Mesendoderm (in vitro differentiated cells): ENCODE data around the gene PCDHGA12.
"Not testable (repeated sequence)": the region's sequence is repeated elsewhere in the genome, so short reads cannot be mapped to it uniquely, and the experiment has no call there.

ENCODE experiments used
- DNase-seq: peaks from one replicate; pipeline ENCODE4 v3.0.0; 2013
- H2AK5ac ChIP-seq: 2 replicates; pipeline ENCODE4 v1.6.1; 2013; ENCODE audit warnings: low read length, inconsistent platforms
- H2BK120ac ChIP-seq: 2 replicates; pipeline ENCODE4 v1.6.1; 2013; ENCODE audit warnings: low read depth, mild to moderate bottlenecking, low read length, moderate library complexity, mixed read lengths
- H2BK15ac ChIP-seq: replicated peaks from 2 replicates; pipeline ENCODE4 v1.6.1; 2013; ENCODE audit warnings: low read depth, mild to moderate bottlenecking, moderate library complexity
- H2BK5ac ChIP-seq: 2 replicates; pipeline ENCODE4 v1.6.1; 2013; ENCODE audit warnings: low read length, inconsistent platforms
- H3K18ac ChIP-seq: 2 replicates; pipeline ENCODE4 v1.6.1; 2013; ENCODE audit warnings: mild to moderate bottlenecking, low read length, mixed read lengths
- H3K23ac ChIP-seq: one replicate; pipeline ENCODE4 v1.6.1; 2013; ENCODE audit warnings: low read length
- H3K27ac ChIP-seq: 2 replicates; pipeline ENCODE4 v1.5.1; 2013; ENCODE audit warnings: low read depth, mild to moderate bottlenecking, inconsistent platforms, low read length, moderate library complexity
- H3K27me3 ChIP-seq: 2 replicates; pipeline ENCODE4 v1.6.1; 2013; ENCODE audit warnings: low read length, control low read depth, mild to moderate bottlenecking, inconsistent platforms; ENCODE audit not compliant: insufficient read depth, poor library complexity
- H3K36me3 ChIP-seq: 2 replicates; pipeline ENCODE4 v1.6.1; 2013; ENCODE audit warnings: low read length, inconsistent platforms; ENCODE audit not compliant: control insufficient read depth, insufficient read depth
- H3K4ac ChIP-seq: one replicate; pipeline ENCODE4 v1.6.1; 2013; ENCODE audit warnings: low read depth, mild to moderate bottlenecking, low read length, moderate library complexity
- H3K4me1 ChIP-seq: 2 replicates; pipeline ENCODE4 v1.6.1; 2013; ENCODE audit warnings: low read depth, low read length, inconsistent platforms; ENCODE audit not compliant: control insufficient read depth
- H3K4me2 ChIP-seq: 2 replicates; pipeline ENCODE4 v1.6.1; 2013; ENCODE audit warnings: low read length
- H3K4me3 ChIP-seq: 2 replicates; pipeline ENCODE4 v1.5.1; 2013; ENCODE audit warnings: mild to moderate bottlenecking, low read length
- H3K56ac ChIP-seq: one replicate; pipeline ENCODE4 v1.6.1; 2013; ENCODE audit warnings: low read length
- H3K79me1 ChIP-seq: 2 replicates; pipeline ENCODE4 v1.6.1; 2013; ENCODE audit warnings: low read length, inconsistent platforms
- H3K79me2 ChIP-seq: 2 replicates; pipeline ENCODE4 v1.6.1; 2013; ENCODE audit warnings: mild to moderate bottlenecking, low read length; ENCODE audit not compliant: control insufficient read depth, insufficient read depth
- H3K9ac ChIP-seq: 2 replicates; pipeline ENCODE4 v1.6.1; 2013; ENCODE audit warnings: low read length, inconsistent platforms
- H4K5ac ChIP-seq: one replicate; pipeline ENCODE4 v1.6.1; 2013; ENCODE audit warnings: low read length
- H4K8ac ChIP-seq: one replicate; pipeline ENCODE4 v1.6.1; 2013; ENCODE audit warnings: low read depth, mild to moderate bottlenecking, control low read depth, low read length, moderate library complexity
- WGBS: extraction: QIAGEN DNeasy Blood & Tissue Kit; methylation state at CpG from one replicate; pipeline ENCODE4 v1.1.7; 2013; ENCODE audit warnings: low lambda C conversion rate, missing lambda C conversion rate; ENCODE audit not compliant: insufficient coverage; ENCODE audit errors: extremely low coverage; 5-methylcytosine and 5-hydroxymethylcytosine counted together

PCDHGA12 gene

DNA sequence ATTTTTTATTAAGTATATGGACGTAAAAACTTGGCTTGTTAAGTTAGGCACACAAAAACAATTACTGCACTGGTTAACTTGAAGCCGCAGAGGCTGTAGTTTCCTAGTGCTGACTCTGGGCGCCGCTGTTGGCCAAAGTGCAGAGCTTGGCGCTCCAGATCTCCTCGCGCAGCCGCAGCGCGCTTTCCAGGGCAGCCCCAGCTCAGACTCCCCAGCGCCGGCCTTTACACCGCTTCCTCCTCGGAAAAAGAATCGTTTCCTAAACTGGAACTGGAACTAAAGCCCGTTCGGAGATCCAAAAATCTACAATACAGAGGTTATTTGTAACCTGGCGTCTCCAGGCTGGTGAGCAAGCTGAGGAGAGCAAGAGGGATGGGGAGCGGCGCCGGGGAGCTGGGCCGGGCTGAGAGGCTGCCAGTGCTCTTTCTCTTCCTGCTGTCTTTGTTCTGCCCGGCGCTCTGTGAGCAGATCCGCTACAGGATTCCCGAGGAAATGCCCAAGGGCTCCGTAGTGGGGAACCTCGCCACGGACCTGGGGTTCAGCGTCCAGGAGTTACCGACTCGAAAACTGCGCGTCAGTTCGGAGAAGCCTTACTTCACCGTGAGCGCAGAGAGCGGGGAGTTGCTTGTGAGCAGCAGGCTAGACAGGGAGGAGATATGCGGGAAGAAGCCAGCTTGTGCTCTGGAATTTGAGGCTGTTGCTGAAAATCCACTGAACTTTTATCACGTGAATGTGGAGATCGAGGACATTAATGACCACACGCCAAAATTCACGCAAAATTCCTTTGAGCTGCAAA lies 32.4 kb upstream of the PCDHGA12 start, which contains the start of gene PCDHGB5:
TSS of gene PCDHGB5 (plus strand) at position 192 of the 796 bp plus-strand sequence. CDS start at position 373, 181 bp downstream.
- not testable (repeated sequence) for H3K4me2 ChIP-seq, H2AK5ac ChIP-seq, H3K9ac ChIP-seq, H4K8ac ChIP-seq, H3K4me3 ChIP-seq, H2BK15ac ChIP-seq, H3K79me1 ChIP-seq, H3K36me3 ChIP-seq, H3K23ac ChIP-seq, H3K56ac ChIP-seq, H3K27ac ChIP-seq, H3K4ac ChIP-seq, H3K18ac ChIP-seq, H2BK120ac ChIP-seq, H2BK5ac ChIP-seq, H3K79me2 ChIP-seq, H3K4me1 ChIP-seq, H4K5ac ChIP-seq, DNase-seq, H3K27me3 ChIP-seq
- WGBS, result 100% methylated on average over 1 of the region's 43 CpGs

- Histone ChIP-seq H3K27me3 (no peaks in the 10 kb centered on the region), H3K4me2 (no peak overlapping the region), H3K4me3 (no peak overlapping the region), H2BK5ac (no peak overlapping the region), H4K8ac (no peak overlapping the region), H3K56ac (no peak overlapping the region), H2BK120ac (no peak overlapping the region), H2AK5ac (no peak overlapping the region), H3K27ac (no peak overlapping the region), H3K9ac (no peak overlapping the region), H3K23ac (no peak overlapping the region), H2BK15ac (no peak overlapping the region), H3K4ac (no peak overlapping the region), H3K4me1 (no peaks in the 10 kb centered on the region), H3K79me2 (no peaks in the 10 kb centered on the region), H3K79me1 (no peaks in the 10 kb centered on the region), H4K5ac (no peak overlapping the region), H3K18ac (no peak overlapping the region), H3K36me3 (no peaks in the 10 kb centered on the region)
- DNase-seq, result no peak
- WGBS, result no CpG with 5 or more reads among the region's 15 CpGs
Observed at GRCh38 chr5:141398608-141399007, 31.7 kb upstream of the PCDHGA12 start.

DNA sequence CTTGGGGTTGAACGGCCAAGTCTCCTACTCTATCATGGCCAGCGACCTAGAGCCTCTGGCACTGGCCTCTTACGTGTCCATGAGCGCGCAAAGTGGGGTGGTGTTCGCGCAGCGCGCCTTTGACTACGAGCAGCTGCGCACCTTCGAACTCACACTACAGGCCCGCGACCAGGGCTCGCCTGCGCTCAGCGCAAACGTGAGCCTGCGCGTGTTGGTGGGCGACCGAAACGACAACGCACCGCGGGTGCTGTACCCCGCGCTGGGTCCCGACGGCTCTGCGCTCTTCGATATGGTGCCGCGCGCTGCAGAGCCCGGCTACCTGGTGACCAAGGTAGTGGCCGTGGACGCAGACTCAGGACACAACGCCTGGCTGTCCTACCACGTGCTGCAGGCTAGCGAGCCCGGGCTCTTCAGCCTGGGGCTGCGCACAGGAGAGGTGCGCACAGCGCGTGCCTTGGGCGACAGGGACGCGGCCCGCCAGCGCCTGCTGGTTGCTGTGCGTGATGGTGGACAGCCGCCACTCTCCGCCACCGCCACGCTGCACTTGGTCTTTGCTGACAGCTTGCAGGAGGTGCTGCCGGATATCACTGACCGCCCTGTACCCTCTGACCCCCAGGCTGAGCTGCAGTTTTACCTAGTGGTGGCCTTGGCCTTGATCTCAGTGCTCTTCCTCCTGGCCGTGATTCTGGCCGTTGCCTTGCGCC lies 30.6 kb upstream of the PCDHGA12 start:
- no peak overlapping the region for H2BK15ac ChIP-seq
- WGBS, result no CpG with 5 or more reads among the region's 61 CpGs
- no peak overlapping the region for H4K5ac ChIP-seq
- H3K56ac ChIP-seq, result no peak overlapping the region
- no peak overlapping the region for H3K4me3 ChIP-seq
- H4K8ac ChIP-seq, result no peak overlapping the region
- no peak overlapping the region for H3K18ac ChIP-seq
- H3K79me2 ChIP-seq, result no peaks in the 10 kb centered on the region
- no peak for DNase-seq
- H3K79me1 ChIP-seq, result no peaks in the 10 kb centered on the region
- no peak overlapping the region for H2AK5ac ChIP-seq
- no peak overlapping the region for H2BK120ac ChIP-seq
- no peak overlapping the region for H3K4ac ChIP-seq
- no peaks in the 10 kb centered on the region for H3K27me3 ChIP-seq
- no peak overlapping the region for H3K9ac ChIP-seq
- no peak overlapping the region for H3K27ac ChIP-seq
- no peaks in the 10 kb centered on the region for H3K36me3 ChIP-seq
- H3K23ac ChIP-seq, result no peak overlapping the region
- no peak overlapping the region for H2BK5ac ChIP-seq
- H3K4me1 ChIP-seq, result no peaks in the 10 kb centered on the region
- no peak overlapping the region for H3K4me2 ChIP-seq

GRCh38 chr5:141402553-141403243 lies 27.6 kb upstream of the PCDHGA12 start, which contains the start of gene PCDHGA9:
TSS of gene PCDHGA9 (plus strand) at chr5:141402778. CDS start at chr5:141402953, 175 bp downstream.
- Histone ChIP-seq H2AK5ac (no peak within 1 kb of the TSS), H3K27ac (no peak within 1 kb of the TSS), H3K18ac (no peak within 1 kb of the TSS), H3K4me2 (no peak within 1 kb of the TSS), H3K27me3 (no peaks in the 10 kb centered on the region), H3K4me3 (no peak within 1 kb of the TSS), H3K4me1 (no peaks in the 10 kb centered on the region), H2BK15ac (no peak within 1 kb of the TSS), H3K36me3 (no peaks in the 10 kb centered on the region), H2BK120ac (no peak within 1 kb of the TSS), H4K5ac (no peak within 1 kb of the TSS), H4K8ac (no peak within 1 kb of the TSS), H3K79me1 (no peaks in the 10 kb centered on the region), H3K9ac (no peak within 1 kb of the TSS), H3K23ac (no peak within 1 kb of the TSS), H3K56ac (no peak within 1 kb of the TSS), H3K4ac (no peak within 1 kb of the TSS), H3K79me2 (no peaks in the 10 kb centered on the region), H2BK5ac (no peak within 1 kb of the TSS)
- no peak for DNase-seq
- WGBS, result no CpG with 5 or more reads among the region's 27 CpGs

DNA sequence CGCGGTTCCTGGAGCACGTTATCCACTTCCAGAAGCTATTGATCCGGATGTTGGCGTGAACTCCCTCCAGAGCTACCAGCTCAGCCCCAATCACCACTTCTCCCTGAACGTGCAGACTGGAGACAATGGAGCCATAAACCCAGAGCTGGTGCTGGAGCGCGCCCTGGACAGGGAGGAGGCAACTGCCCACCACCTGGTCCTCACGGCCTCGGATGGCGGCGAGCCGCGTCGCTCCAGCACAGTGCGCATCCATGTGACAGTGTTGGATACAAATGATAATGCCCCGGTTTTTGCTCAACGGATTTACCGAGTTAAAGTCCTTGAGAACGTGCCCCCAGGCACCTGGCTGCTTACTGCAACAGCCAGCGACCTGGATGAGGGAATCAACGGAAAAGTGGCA lies 26.9 kb upstream of the PCDHGA12 start:
- no peaks in the 10 kb centered on the region for H3K27me3 ChIP-seq
- no peak overlapping the region for H3K56ac ChIP-seq
- H3K27ac ChIP-seq, result no peak overlapping the region
- no CpG with 5 or more reads among the region's 22 CpGs for WGBS
- DNase-seq, result no peak
- no peak overlapping the region for H3K9ac ChIP-seq
- H3K4me3 ChIP-seq, result no peak overlapping the region
- no peaks in the 10 kb centered on the region for H3K79me1 ChIP-seq
- H3K79me2 ChIP-seq, result no peaks in the 10 kb centered on the region
- H2AK5ac ChIP-seq, result no peak overlapping the region
- no peak overlapping the region for H4K5ac ChIP-seq
- no peak overlapping the region for H4K8ac ChIP-seq
- H3K4me2 ChIP-seq, result no peak overlapping the region
- H2BK5ac ChIP-seq, result no peak overlapping the region
- H3K4ac ChIP-seq, result no peak overlapping the region
- no peak overlapping the region for H2BK120ac ChIP-seq
- no peak overlapping the region for H3K23ac ChIP-seq
- H3K4me1 ChIP-seq, result no peaks in the 10 kb centered on the region
- H2BK15ac ChIP-seq, result no peak overlapping the region
- H3K18ac ChIP-seq, result no peak overlapping the region
- H3K36me3 ChIP-seq, result no peaks in the 10 kb centered on the region
